GM12878 (cell line): ENCODE results near the gene RAD51B. TPM values are rescaled to one million over a fixed set of nuclear protein-coding genes. Genes with fewer than 3 reads are reported as not detected.

Source experiments
- CHD1 ChIP-seq: IDR thresholded peaks from 2 replicates; pipeline ENCODE4 v1.6.1; 2012; ENCODE audit warnings: low read depth, low read length, improper control_type of control experiment
- CHD2 ChIP-seq: IDR thresholded peaks from 2 replicates; pipeline ENCODE4 v1.6.1; 2011; ENCODE audit warnings: low read depth, low read length, improper control_type of control experiment, borderline replicate concordance
- JUND ChIP-seq: IDR thresholded peaks from 2 replicates; pipeline ENCODE4 v1.6.1; 2012; ENCODE audit warnings: low read depth, mild to moderate bottlenecking, low read length, improper control_type of control experiment, moderate library complexity
- LARP7 ChIP-seq: fragments of 450-650 bp; IDR thresholded peaks from 2 replicates; pipeline ENCODE4 v1.6.1; 2017; ENCODE audit warnings: mild to moderate bottlenecking
- MTA3 ChIP-seq: IDR thresholded peaks from 2 replicates; pipeline ENCODE4 v1.6.1; 2012; ENCODE audit warnings: low read length, inconsistent platforms, borderline replicate concordance
- MYC ChIP-seq: IDR thresholded peaks from 2 replicates; pipeline ENCODE4 v1.6.1; 2011; ENCODE audit warnings: mild to moderate bottlenecking, low read length, moderate library complexity, inconsistent platforms; ENCODE audit not compliant: insufficient read depth, insufficient replicate concordance, insufficient read length, severe bottlenecking
- NFXL1 ChIP-seq: fragments of 450-650 bp; IDR thresholded peaks from 2 replicates; pipeline ENCODE4 v1.6.1; 2017; ENCODE audit warnings: antibody characterized with exemption, mild to moderate bottlenecking, borderline replicate concordance
- NR2C1 ChIP-seq: fragments of 450-650 bp; IDR thresholded peaks from 2 replicates; pipeline ENCODE4 v1.6.1; 2017; ENCODE audit warnings: antibody characterized with exemption, mild to moderate bottlenecking, moderate library complexity
- RUNX3 ChIP-seq: IDR thresholded peaks from 2 replicates; pipeline ENCODE4 v1.6.1; 2012; ENCODE audit warnings: low read length, inconsistent platforms
- SRF ChIP-seq, 2 experiments: IDR thresholded peaks; 2 replicates each; pipeline ENCODE4 v1.6.1; 2011; ENCODE audit warnings: low read depth in 2 of 2, low read length in 2 of 2, mild to moderate bottlenecking in 1 of 2, moderate library complexity in 1 of 2
- ZBTB33 ChIP-seq: fragments of 450-650 bp; IDR thresholded peaks from 2 replicates; pipeline ENCODE4 v1.6.1; 2017; ENCODE audit warnings: mild to moderate bottlenecking
- ZNF24 ChIP-seq: fragments of 450-650 bp; IDR thresholded peaks from 2 replicates; pipeline ENCODE4 v1.6.1; 2017; ENCODE audit warnings: antibody characterized with exemption, mild to moderate bottlenecking
- polyA plus RNA-seq, 11 experiments: library from polyadenylated mRNA; depleted of rRNA in 4 of 11; unstranded in 6 of 11; stranded (reverse) in 5 of 11; fragments of >200 nt; fragmentation: Nextera tagmentation in 4 of 11; fragmentation: Illumina TruSeq in 1 of 11; extraction: Ambion mirVana in 4 of 11; extraction: Trizol in 1 of 11; gene quantifications; 1 replicate in 1 of 11; 2 replicates in 10 of 11; pipeline versions ENCODE4 v1.2.1 to v1.2.3, GENCODE V29; 2011 to 2016; ENCODE audit warnings: inconsistent platforms in 2 of 11, missing spikeins in 2 of 11, low read depth in 1 of 11
- total RNA-seq, 4 experiments: library from RNA; depleted of rRNA in 3 of 4; stranded (reverse); fragments of >200 nt in 3 of 4; fragmentation: Illumina TruSeq in 1 of 4; extraction: Trizol in 1 of 4; gene quantifications; 2 replicates each; pipeline versions ENCODE4 v1.2.1 to v1.2.3, GENCODE V29; 2013 to 2021
- TF ChIP-seq, protein P1 (sequence below): fragments of 450-650 bp; IDR thresholded peaks from 2 replicates; pipeline ENCODE4 v1.6.1; 2016; ENCODE audit warnings: mild to moderate bottlenecking, moderate library complexity, borderline replicate concordance
- TF ChIP-seq, protein P2 (sequence below): fragments of 150-350 bp; IDR thresholded peaks from 2 replicates; pipeline ENCODE4 v1.6.1; 2014; ENCODE audit warnings: mild to moderate bottlenecking, low read depth, low read length
- TF ChIP-seq, protein P3 (sequence below): IDR thresholded peaks from 2 replicates; pipeline ENCODE4 v1.6.1; 2012; ENCODE audit warnings: mild to moderate bottlenecking, low read depth, low read length

Gene RAD51B
- total and polyA plus RNA-seq, 10 of the 15 experiments (the other 5 are each of a cell fraction or from before 2014, with no cell fraction given): 9.8 to 26.8 (median 21.3) TPM

- TF ChIP-seq, protein P1, sequence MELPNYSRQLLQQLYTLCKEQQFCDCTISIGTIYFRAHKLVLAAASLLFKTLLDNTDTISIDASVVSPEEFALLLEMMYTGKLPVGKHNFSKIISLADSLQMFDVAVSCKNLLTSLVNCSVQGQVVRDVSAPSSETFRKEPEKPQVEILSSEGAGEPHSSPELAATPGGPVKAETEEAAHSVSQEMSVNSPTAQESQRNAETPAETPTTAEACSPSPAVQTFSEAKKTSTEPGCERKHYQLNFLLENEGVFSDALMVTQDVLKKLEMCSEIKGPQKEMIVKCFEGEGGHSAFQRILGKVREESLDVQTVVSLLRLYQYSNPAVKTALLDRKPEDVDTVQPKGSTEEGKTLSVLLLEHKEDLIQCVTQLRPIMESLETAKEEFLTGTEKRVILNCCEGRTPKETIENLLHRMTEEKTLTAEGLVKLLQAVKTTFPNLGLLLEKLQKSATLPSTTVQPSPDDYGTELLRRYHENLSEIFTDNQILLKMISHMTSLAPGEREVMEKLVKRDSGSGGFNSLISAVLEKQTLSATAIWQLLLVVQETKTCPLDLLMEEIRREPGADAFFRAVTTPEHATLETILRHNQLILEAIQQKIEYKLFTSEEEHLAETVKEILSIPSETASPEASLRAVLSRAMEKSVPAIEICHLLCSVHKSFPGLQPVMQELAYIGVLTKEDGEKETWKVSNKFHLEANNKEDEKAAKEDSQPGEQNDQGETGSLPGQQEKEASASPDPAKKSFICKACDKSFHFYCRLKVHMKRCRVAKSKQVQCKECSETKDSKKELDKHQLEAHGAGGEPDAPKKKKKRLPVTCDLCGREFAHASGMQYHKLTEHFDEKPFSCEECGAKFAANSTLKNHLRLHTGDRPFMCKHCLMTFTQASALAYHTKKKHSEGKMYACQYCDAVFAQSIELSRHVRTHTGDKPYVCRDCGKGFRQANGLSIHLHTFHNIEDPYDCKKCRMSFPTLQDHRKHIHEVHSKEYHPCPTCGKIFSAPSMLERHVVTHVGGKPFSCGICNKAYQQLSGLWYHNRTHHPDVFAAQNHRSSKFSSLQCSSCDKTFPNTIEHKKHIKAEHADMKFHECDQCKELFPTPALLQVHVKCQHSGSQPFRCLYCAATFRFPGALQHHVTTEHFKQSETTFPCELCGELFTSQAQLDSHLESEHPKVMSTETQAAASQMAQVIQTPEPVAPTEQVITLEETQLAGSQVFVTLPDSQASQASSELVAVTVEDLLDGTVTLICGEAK: no peak
- TF ChIP-seq CHD2: no peak
- peak; percentile 74 for TF ChIP-seq RUNX3
- TF ChIP-seq NFXL1: no peak
- no peak for TF ChIP-seq NR2C1
- no peak for TF ChIP-seq MYC
- TF ChIP-seq ZNF24: 0 out of 2 replicates have a peak, but pooled peaks have one; percentile 42
- TF ChIP-seq SRF (IDR thresholded peaks at IDR 0.05; ENCODE audit: low read depth in 2 of 2, low read length in 2 of 2): no peak
- no peak; the same call in 1 of the 2 replicates for TF ChIP-seq MTA3
- TF ChIP-seq LARP7: no peak
- peak; percentile 54; the same call in 1 of the 2 replicates for TF ChIP-seq JUND
- no peak for TF ChIP-seq CHD1
- TF ChIP-seq, protein P2, sequence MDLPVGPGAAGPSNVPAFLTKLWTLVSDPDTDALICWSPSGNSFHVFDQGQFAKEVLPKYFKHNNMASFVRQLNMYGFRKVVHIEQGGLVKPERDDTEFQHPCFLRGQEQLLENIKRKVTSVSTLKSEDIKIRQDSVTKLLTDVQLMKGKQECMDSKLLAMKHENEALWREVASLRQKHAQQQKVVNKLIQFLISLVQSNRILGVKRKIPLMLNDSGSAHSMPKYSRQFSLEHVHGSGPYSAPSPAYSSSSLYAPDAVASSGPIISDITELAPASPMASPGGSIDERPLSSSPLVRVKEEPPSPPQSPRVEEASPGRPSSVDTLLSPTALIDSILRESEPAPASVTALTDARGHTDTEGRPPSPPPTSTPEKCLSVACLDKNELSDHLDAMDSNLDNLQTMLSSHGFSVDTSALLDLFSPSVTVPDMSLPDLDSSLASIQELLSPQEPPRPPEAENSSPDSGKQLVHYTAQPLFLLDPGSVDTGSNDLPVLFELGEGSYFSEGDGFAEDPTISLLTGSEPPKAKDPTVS: no peak
- TF ChIP-seq, protein P3, sequence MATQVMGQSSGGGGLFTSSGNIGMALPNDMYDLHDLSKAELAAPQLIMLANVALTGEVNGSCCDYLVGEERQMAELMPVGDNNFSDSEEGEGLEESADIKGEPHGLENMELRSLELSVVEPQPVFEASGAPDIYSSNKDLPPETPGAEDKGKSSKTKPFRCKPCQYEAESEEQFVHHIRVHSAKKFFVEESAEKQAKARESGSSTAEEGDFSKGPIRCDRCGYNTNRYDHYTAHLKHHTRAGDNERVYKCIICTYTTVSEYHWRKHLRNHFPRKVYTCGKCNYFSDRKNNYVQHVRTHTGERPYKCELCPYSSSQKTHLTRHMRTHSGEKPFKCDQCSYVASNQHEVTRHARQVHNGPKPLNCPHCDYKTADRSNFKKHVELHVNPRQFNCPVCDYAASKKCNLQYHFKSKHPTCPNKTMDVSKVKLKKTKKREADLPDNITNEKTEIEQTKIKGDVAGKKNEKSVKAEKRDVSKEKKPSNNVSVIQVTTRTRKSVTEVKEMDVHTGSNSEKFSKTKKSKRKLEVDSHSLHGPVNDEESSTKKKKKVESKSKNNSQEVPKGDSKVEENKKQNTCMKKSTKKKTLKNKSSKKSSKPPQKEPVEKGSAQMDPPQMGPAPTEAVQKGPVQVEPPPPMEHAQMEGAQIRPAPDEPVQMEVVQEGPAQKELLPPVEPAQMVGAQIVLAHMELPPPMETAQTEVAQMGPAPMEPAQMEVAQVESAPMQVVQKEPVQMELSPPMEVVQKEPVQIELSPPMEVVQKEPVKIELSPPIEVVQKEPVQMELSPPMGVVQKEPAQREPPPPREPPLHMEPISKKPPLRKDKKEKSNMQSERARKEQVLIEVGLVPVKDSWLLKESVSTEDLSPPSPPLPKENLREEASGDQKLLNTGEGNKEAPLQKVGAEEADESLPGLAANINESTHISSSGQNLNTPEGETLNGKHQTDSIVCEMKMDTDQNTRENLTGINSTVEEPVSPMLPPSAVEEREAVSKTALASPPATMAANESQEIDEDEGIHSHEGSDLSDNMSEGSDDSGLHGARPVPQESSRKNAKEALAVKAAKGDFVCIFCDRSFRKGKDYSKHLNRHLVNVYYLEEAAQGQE: no peak
- TF ChIP-seq ZBTB33: no peak
Observed at GRCh38 chr14:68476212-68477109, 656.9 kb downstream of the RAD51B start (continued).
